Measurements from ENCODE around the gene KLHL28. TPM values are rescaled to one million over a fixed set of nuclear protein-coding genes. Genes with fewer than 3 reads are reported as not detected.

KLHL28 gene
- total and polyA plus RNA-seq, 10 of the 15 experiments (the other 5 are each of a cell fraction or from before 2014, with no cell fraction given), result 2.7 to 9.8 (median 6.2) TPM

DNA sequence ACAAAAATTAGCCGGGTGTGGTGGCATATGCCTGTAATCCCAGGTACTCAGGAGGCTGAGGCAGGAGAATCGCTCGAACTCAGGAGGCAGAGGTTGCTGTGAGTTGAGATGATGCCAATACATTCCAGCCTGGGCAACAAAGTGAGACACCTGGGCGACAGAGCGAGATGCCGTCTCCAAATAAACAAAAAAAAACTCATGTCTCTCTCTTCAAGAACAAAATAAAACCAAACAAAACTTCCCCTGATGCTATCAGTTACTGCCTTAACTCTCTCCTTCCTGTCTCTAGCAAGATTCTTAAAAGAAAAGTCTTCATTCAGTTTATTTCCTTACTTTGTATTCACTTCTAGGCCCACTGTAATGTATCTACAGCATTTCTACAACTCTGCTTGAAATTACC is 20.8 kb downstream of the KLHL28 start (continued):
- TF ChIP-seq ZBTB40 (IDR thresholded peaks at IDR 0.05; ENCODE audit: borderline replicate concordance) (no peak), MYB (IDR thresholded peaks at IDR 0.05; ENCODE audit: borderline replicate concordance, low read depth, low read length) (no peak), CREM (IDR thresholded peaks at IDR 0.05; ENCODE audit: low read depth) (no peak), NR2F1 (conservative IDR thresholded peaks at IDR 0.05) (no peak)
- TF ChIP-seq, protein P1, sequence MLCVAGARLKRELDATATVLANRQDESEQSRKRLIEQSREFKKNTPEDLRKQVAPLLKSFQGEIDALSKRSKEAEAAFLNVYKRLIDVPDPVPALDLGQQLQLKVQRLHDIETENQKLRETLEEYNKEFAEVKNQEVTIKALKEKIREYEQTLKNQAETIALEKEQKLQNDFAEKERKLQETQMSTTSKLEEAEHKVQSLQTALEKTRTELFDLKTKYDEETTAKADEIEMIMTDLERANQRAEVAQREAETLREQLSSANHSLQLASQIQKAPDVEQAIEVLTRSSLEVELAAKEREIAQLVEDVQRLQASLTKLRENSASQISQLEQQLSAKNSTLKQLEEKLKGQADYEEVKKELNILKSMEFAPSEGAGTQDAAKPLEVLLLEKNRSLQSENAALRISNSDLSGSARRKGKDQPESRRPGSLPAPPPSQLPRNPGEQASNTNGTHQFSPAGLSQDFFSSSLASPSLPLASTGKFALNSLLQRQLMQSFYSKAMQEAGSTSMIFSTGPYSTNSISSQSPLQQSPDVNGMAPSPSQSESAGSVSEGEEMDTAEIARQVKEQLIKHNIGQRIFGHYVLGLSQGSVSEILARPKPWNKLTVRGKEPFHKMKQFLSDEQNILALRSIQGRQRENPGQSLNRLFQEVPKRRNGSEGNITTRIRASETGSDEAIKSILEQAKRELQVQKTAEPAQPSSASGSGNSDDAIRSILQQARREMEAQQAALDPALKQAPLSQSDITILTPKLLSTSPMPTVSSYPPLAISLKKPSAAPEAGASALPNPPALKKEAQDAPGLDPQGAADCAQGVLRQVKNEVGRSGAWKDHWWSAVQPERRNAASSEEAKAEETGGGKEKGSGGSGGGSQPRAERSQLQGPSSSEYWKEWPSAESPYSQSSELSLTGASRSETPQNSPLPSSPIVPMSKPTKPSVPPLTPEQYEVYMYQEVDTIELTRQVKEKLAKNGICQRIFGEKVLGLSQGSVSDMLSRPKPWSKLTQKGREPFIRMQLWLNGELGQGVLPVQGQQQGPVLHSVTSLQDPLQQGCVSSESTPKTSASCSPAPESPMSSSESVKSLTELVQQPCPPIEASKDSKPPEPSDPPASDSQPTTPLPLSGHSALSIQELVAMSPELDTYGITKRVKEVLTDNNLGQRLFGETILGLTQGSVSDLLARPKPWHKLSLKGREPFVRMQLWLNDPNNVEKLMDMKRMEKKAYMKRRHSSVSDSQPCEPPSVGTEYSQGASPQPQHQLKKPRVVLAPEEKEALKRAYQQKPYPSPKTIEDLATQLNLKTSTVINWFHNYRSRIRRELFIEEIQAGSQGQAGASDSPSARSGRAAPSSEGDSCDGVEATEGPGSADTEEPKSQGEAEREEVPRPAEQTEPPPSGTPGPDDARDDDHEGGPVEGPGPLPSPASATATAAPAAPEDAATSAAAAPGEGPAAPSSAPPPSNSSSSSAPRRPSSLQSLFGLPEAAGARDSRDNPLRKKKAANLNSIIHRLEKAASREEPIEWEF (IDR thresholded peaks at IDR 0.05; ENCODE audit: insufficient replicate concordance, low read depth, low read length), result no peak

Data from GM12878 (cell line).